Erythroblast (primary cell): ENCODE results near the gene DSP.

ENCODE experiments used
- GATA1 ChIP-seq: IDR thresholded peaks from 2 replicates; pipeline ENCODE4 v1.6.1; 2011; ENCODE audit warnings: low read depth, mild to moderate bottlenecking, control low read depth, low read length, moderate library complexity
- POLR2A ChIP-seq: IDR thresholded peaks from 2 replicates; pipeline ENCODE4 v1.6.1; 2011; ENCODE audit warnings: mild to moderate bottlenecking, low read length

DNA sequence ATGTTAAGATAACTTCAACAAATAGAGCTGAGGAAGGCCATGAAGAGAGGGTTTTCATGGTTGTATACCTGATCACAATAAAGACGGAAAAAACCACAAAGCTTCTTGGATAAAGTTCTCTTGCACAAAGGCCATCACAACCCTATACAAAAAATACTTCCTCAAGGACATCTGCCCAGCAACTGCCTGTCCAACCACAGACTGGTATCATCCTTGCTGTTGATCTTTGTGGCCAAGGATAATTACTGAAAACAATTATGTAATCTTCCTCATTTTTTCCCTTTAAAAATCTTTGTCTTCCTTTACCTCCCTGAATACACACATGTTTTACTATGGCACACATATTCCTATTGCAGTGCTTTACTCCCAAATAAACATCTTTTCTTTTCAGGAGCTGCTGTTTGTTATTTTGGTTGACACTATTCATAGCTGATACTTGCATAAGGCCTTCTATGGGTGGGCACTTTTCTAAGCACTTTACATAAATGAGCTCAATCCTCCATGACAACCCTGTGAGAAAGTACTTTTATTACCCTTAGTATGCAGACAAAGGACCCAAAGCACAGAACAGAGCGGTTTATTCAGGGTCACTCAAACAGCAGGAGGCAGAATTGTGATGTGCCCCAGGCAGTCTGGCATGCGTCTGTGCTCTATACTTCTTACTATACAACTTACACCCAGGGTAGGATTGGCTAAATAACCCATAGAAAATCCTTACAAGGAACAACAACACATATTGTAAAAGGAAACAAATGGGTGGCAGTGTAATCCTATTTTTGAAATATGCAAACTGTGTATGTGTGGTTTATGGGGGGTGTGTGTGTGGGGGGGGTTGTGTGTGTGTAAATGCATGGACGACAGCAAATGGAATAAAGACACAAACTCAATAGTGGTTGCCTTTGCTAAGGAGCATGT is 83.6 kb downstream of the DSP start:
- TF ChIP-seq POLR2A, result no peak
- no peak for TF ChIP-seq GATA1
